ENCODE data around the gene FJX1.

GRCh38 chr11:35631891-35632290 lies 13.6 kb downstream of the FJX1 start:
- TF ChIP-seq, protein P1, sequence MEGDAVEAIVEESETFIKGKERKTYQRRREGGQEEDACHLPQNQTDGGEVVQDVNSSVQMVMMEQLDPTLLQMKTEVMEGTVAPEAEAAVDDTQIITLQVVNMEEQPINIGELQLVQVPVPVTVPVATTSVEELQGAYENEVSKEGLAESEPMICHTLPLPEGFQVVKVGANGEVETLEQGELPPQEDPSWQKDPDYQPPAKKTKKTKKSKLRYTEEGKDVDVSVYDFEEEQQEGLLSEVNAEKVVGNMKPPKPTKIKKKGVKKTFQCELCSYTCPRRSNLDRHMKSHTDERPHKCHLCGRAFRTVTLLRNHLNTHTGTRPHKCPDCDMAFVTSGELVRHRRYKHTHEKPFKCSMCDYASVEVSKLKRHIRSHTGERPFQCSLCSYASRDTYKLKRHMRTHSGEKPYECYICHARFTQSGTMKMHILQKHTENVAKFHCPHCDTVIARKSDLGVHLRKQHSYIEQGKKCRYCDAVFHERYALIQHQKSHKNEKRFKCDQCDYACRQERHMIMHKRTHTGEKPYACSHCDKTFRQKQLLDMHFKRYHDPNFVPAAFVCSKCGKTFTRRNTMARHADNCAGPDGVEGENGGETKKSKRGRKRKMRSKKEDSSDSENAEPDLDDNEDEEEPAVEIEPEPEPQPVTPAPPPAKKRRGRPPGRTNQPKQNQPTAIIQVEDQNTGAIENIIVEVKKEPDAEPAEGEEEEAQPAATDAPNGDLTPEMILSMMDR (conservative IDR thresholded peaks at IDR 0.05; ENCODE audit: low read length) = no peak
- no peak for TF ChIP-seq EZH2phosphoT487 (IDR thresholded peaks at IDR 0.05; ENCODE audit: borderline replicate concordance, low read depth, low read length)

Data from OCI-LY7 (cell line).